GM12878 (cell line): ENCODE measurements around the gene ZNF146. TPM values are rescaled to one million over a fixed set of nuclear protein-coding genes. Genes with fewer than 3 reads are reported as not detected.

Experiments used
- CBFB ChIP-seq: IDR thresholded peaks from 2 replicates; pipeline ENCODE4 v1.6.1; 2016; ENCODE audit warnings: antibody characterized with exemption, low read depth
- CBX3 ChIP-seq: fragments of 200-600 bp; sonication (generic); IDR thresholded peaks from 2 replicates; pipeline ENCODE4 v1.6.1; 2016; ENCODE audit warnings: low read depth, borderline replicate concordance
- CEBPB ChIP-seq, 2 experiments: fragments of 150-350 bp in 1 of 2; IDR thresholded peaks; 2 replicates each; pipeline ENCODE4 v1.6.1; 2012 to 2014; ENCODE audit warnings: low read depth in 2 of 2, low read length in 2 of 2, borderline replicate concordance in 1 of 2, inconsistent platforms in 1 of 2
- CHD1 ChIP-seq: IDR thresholded peaks from 2 replicates; pipeline ENCODE4 v1.6.1; 2012; ENCODE audit warnings: low read depth, low read length, improper control_type of control experiment
- CREM ChIP-seq: IDR thresholded peaks from 2 replicates; pipeline ENCODE4 v1.6.1; 2014; ENCODE audit warnings: antibody characterized with exemption, low read depth
- DPF2 ChIP-seq: fragments of 450-650 bp; IDR thresholded peaks from 2 replicates; pipeline ENCODE4 v1.6.1; 2017; ENCODE audit warnings: mild to moderate bottlenecking
- FOS ChIP-seq: IDR thresholded peaks from 3 replicates; pipeline ENCODE4 v1.6.1; 2011; ENCODE audit warnings: borderline replicate concordance; ENCODE audit not compliant: insufficient read length; ENCODE audit errors: extremely low read depth
- FOXK2 ChIP-seq: fragments of 450-650 bp; IDR thresholded peaks from 2 replicates; pipeline ENCODE4 v1.6.1; 2017; ENCODE audit warnings: mild to moderate bottlenecking, moderate library complexity
- HDAC6 ChIP-seq: fragments of 200-600 bp; sonication (generic); IDR thresholded peaks from one replicate; pipeline ENCODE4 v1.8.0; 2017; ENCODE audit warnings: antibody characterized with exemption; ENCODE audit not compliant: unreplicated experiment
- HDGF ChIP-seq: fragments of 450-650 bp; IDR thresholded peaks from 2 replicates; pipeline ENCODE4 v1.6.1; 2016; ENCODE audit warnings: antibody characterized with exemption
- IKZF2 ChIP-seq, 2 experiments: fragments of 450-650 bp; IDR thresholded peaks; 2 replicates each; pipeline ENCODE4 v1.6.1; 2017; ENCODE audit warnings: mild to moderate bottlenecking in 2 of 2, moderate library complexity in 2 of 2
- NFXL1 ChIP-seq: fragments of 450-650 bp; IDR thresholded peaks from 2 replicates; pipeline ENCODE4 v1.6.1; 2017; ENCODE audit warnings: antibody characterized with exemption, mild to moderate bottlenecking, borderline replicate concordance
- NR2C1 ChIP-seq: fragments of 450-650 bp; IDR thresholded peaks from 2 replicates; pipeline ENCODE4 v1.6.1; 2017; ENCODE audit warnings: antibody characterized with exemption, mild to moderate bottlenecking, moderate library complexity
- NR2F1 ChIP-seq: fragments of 450-650 bp; conservative IDR thresholded peaks from 2 replicates; pipeline ENCODE4 v1.6.1; 2017; ENCODE audit warnings: mild to moderate bottlenecking
- POLR2AphosphoS5 ChIP-seq: IDR thresholded peaks from 2 replicates; pipeline ENCODE4 v1.6.1; 2011; ENCODE audit warnings: mild to moderate bottlenecking, low read length, inconsistent platforms
- RBBP5 ChIP-seq: fragments of 200-600 bp; sonication (generic); conservative IDR thresholded peaks from 2 replicates; pipeline ENCODE4 v1.6.1; 2016
- RELA ChIP-seq: fragments of 450-650 bp; IDR thresholded peaks from 2 replicates; pipeline ENCODE4 v1.8.0; 2014; ENCODE audit warnings: borderline replicate concordance; ENCODE audit not compliant: partially characterized antibody
- RFX5 ChIP-seq: IDR thresholded peaks from 2 replicates; pipeline ENCODE4 v1.6.1; 2011; ENCODE audit warnings: low read depth, low read length, improper control_type of control experiment
- SRF ChIP-seq, 2 experiments: IDR thresholded peaks; 2 replicates each; pipeline ENCODE4 v1.6.1; 2011; ENCODE audit warnings: low read depth in 2 of 2, low read length in 2 of 2, mild to moderate bottlenecking in 1 of 2, moderate library complexity in 1 of 2
- ZBTB33 ChIP-seq: fragments of 450-650 bp; IDR thresholded peaks from 2 replicates; pipeline ENCODE4 v1.6.1; 2017; ENCODE audit warnings: mild to moderate bottlenecking
- ZNF217 ChIP-seq: fragments of 450-650 bp; IDR thresholded peaks from 2 replicates; pipeline ENCODE4 v1.6.1; 2017; ENCODE audit warnings: antibody characterized with exemption, mild to moderate bottlenecking
- ZZZ3 ChIP-seq: IDR thresholded peaks from 2 replicates; pipeline ENCODE4 v1.6.1; 2011; ENCODE audit warnings: low read depth; ENCODE audit not compliant: control insufficient read depth, insufficient read length
- polyA plus RNA-seq, 11 experiments: library from polyadenylated mRNA; depleted of rRNA in 4 of 11; unstranded in 6 of 11; stranded (reverse) in 5 of 11; fragments of >200 nt; fragmentation: Nextera tagmentation in 4 of 11; fragmentation: Illumina TruSeq in 1 of 11; extraction: Ambion mirVana in 4 of 11; extraction: Trizol in 1 of 11; gene quantifications; 1 replicate in 1 of 11; 2 replicates in 10 of 11; pipeline versions ENCODE4 v1.2.1 to v1.2.3, GENCODE V29; 2011 to 2016; ENCODE audit warnings: inconsistent platforms in 2 of 11, missing spikeins in 2 of 11, low read depth in 1 of 11
- total RNA-seq, 4 experiments: library from RNA; depleted of rRNA in 3 of 4; stranded (reverse); fragments of >200 nt in 3 of 4; fragmentation: Illumina TruSeq in 1 of 4; extraction: Trizol in 1 of 4; gene quantifications; 2 replicates each; pipeline versions ENCODE4 v1.2.1 to v1.2.3, GENCODE V29; 2013 to 2021
- TF ChIP-seq, protein P1 (sequence below): IDR thresholded peaks from 2 replicates; pipeline ENCODE4 v1.6.1; 2012; ENCODE audit warnings: low read depth, low read length, improper control_type of control experiment
- TF ChIP-seq, protein P2 (sequence below): fragments of 450-650 bp; IDR thresholded peaks from 2 replicates; pipeline ENCODE4 v1.6.1; 2017; ENCODE audit warnings: mild to moderate bottlenecking, moderate library complexity

Gene ZNF146
- total and polyA plus RNA-seq, 10 of the 15 experiments (the other 5 are each of a cell fraction or from before 2014, with no cell fraction given): 20.0 to 115 (median 71.2) TPM

- TF ChIP-seq POLR2AphosphoS5 (peak; percentile 91), HDGF (peak; percentile 37; the same call in 1 of the 2 replicates), SRF (IDR thresholded peaks at IDR 0.05; ENCODE audit: low read depth in 2 of 2, low read length in 2 of 2) (no peak), IKZF2 (IDR thresholded peaks at IDR 0.05) (peak in 1 of 2 experiments; percentile 41; a peak in 1 of 4 replicates), RFX5 (peak; percentile 4; the same call in 1 of the 2 replicates), FOXK2 (peak; percentile 4; the same call in 1 of the 2 replicates), RELA (no peak), ZBTB33 (no peak), DPF2 (peak; percentile 7), ZNF217 (no peak; the same call in 1 of the 2 replicates), NR2F1 (peak; percentile 74), ZZZ3 (no peak), NR2C1 (peak; percentile 71), HDAC6 (no peak), FOS (no peak), CREM (peak; percentile 94), CHD1 (no peak), CEBPB (IDR thresholded peaks at IDR 0.05; ENCODE audit: borderline replicate concordance in 1 of 2, low read depth in 2 of 2, low read length in 2 of 2) (no peak), CBX3 (no peak), CBFB (peak; percentile 71), NFXL1 (no peak), RBBP5 (no peak)
- TF ChIP-seq, protein P1, sequence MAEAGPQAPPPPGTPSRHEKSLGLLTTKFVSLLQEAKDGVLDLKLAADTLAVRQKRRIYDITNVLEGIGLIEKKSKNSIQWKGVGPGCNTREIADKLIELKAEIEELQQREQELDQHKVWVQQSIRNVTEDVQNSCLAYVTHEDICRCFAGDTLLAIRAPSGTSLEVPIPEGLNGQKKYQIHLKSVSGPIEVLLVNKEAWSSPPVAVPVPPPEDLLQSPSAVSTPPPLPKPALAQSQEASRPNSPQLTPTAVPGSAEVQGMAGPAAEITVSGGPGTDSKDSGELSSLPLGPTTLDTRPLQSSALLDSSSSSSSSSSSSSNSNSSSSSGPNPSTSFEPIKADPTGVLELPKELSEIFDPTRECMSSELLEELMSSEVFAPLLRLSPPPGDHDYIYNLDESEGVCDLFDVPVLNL: peak; percentile 49; the same call in 1 of the 2 replicates
- TF ChIP-seq, protein P2, sequence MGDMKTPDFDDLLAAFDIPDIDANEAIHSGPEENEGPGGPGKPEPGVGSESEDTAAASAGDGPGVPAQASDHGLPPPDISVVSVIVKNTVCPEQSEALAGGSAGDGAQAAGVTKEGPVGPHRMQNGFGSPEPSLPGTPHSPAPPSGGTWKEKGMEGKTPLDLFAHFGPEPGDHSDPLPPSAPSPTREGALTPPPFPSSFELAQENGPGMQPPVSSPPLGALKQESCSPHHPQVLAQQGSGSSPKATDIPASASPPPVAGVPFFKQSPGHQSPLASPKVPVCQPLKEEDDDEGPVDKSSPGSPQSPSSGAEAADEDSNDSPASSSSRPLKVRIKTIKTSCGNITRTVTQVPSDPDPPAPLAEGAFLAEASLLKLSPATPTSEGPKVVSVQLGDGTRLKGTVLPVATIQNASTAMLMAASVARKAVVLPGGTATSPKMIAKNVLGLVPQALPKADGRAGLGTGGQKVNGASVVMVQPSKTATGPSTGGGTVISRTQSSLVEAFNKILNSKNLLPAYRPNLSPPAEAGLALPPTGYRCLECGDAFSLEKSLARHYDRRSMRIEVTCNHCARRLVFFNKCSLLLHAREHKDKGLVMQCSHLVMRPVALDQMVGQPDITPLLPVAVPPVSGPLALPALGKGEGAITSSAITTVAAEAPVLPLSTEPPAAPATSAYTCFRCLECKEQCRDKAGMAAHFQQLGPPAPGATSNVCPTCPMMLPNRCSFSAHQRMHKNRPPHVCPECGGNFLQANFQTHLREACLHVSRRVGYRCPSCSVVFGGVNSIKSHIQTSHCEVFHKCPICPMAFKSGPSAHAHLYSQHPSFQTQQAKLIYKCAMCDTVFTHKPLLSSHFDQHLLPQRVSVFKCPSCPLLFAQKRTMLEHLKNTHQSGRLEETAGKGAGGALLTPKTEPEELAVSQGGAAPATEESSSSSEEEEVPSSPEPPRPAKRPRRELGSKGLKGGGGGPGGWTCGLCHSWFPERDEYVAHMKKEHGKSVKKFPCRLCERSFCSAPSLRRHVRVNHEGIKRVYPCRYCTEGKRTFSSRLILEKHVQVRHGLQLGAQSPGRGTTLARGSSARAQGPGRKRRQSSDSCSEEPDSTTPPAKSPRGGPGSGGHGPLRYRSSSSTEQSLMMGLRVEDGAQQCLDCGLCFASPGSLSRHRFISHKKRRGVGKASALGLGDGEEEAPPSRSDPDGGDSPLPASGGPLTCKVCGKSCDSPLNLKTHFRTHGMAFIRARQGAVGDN: peak; percentile 72; the same call in 1 of the 2 replicates
Measured at GRCh38 chr19:36214386-36215275, at the start of gene ZNF146, which contains the start of gene ZNF565 (continued).
